B cell (primary cell): ENCODE results near the gene KIRREL3. TPM values are rescaled to one million over a fixed set of nuclear protein-coding genes. Genes with fewer than 3 reads are reported as not detected.

ENCODE experiments used
- ATAC-seq: fragments of 200-7000 bp; cut with Tn5 transposase; one replicate; pipeline ENCODE4 v1.10.0; 2021; ENCODE audit warnings: low read depth, mild to moderate bottlenecking, moderate number of reproducible peaks, moderate library complexity
- CTCF ChIA-PET: fragments of 350-600 bp; sonication (Branson Sonifier 250); formaldehyde crosslinking; loops from one replicate; lab custom pipeline; 2021; ENCODE audit warnings: antibody characterized with exemption, inconsistent platforms; lab: Charles Lee
- POLR2A ChIA-PET: fragments of 350-600 bp; sonication (Branson Sonifier 250); formaldehyde crosslinking; loops from one replicate; lab custom pipeline; 2021; ENCODE audit warnings: antibody characterized with exemption; lab: Charles Lee
- DNase-seq: peaks from one replicate; pipeline ENCODE4 v3.0.0; 2013
- H2AFZ ChIP-seq: 2 replicates; pipeline ENCODE4 v1.6.1; 2012; ENCODE audit warnings: mild to moderate bottlenecking, low read depth, low read length; ENCODE audit not compliant: insufficient read depth, poor library complexity, severe bottlenecking
- H3K27ac ChIP-seq, 2 donors: 1 replicate in 1 of 2; 2 replicates in 1 of 2; pipeline ENCODE4 v1.5.1; 2012 to 2013; ENCODE audit warnings: low read length in 2 of 2, mild to moderate bottlenecking in 2 of 2, moderate library complexity in 1 of 2
- H3K27me3 ChIP-seq, 4 experiments: fragments of 200-600 bp in 1 of 4; sonication (generic) in 1 of 4; replicated peaks in 1 of 4; 1 replicate in 2 of 4; 2 replicates in 2 of 4; pipeline versions ENCODE4 v1.6.1 to v1.7.0; 2013 to 2016; ENCODE audit warnings: low read length in 3 of 4, mild to moderate bottlenecking in 2 of 4, mixed read lengths in 1 of 4, moderate library complexity in 1 of 4; ENCODE audit not compliant: insufficient read depth in 4 of 4, control insufficient read depth in 3 of 4; ENCODE audit errors: control extremely low read depth in 1 of 4
- H3K36me3 ChIP-seq, 2 experiments: replicated peaks in 1 of 2; 1 replicate in 1 of 2; 2 replicates in 1 of 2; pipeline versions ENCODE4 v1.6.1 to v1.7.1; 2013; ENCODE audit warnings: low read length in 1 of 2; ENCODE audit not compliant: insufficient read depth in 2 of 2, control insufficient read depth in 1 of 2; ENCODE audit errors: control extremely low read depth in 1 of 2, extremely low read depth in 1 of 2
- H3K4me1 ChIP-seq, 2 donors: fragments of 200-600 bp in 1 of 2; sonication (generic) in 1 of 2; 1 replicate in 1 of 2; 2 replicates in 1 of 2; pipeline versions ENCODE4 v1.5.1 to v1.6.1; 2013 to 2017; ENCODE audit warnings: low read length in 2 of 2; ENCODE audit not compliant: control insufficient read depth in 2 of 2, insufficient read depth in 2 of 2
- H3K4me2 ChIP-seq: replicated peaks from 2 replicates; pipeline ENCODE3; 2012; ENCODE audit warnings: mild to moderate bottlenecking, low read depth, low read length; ENCODE audit not compliant: poor library complexity, severe bottlenecking
- H3K4me3 ChIP-seq, 5 experiments: fragments of 200-600 bp in 1 of 5; sonication (generic) in 1 of 5; 1 replicate in 3 of 5; 2 replicates in 2 of 5; pipeline versions ENCODE4 v1.5.1 to v1.7.0; 2011 to 2016; ENCODE audit warnings: low read length in 4 of 5, mild to moderate bottlenecking in 4 of 5, low read depth in 2 of 5, control low read depth in 1 of 5, moderate library complexity in 1 of 5; ENCODE audit not compliant: insufficient read depth in 1 of 5; ENCODE audit errors: control extremely low read depth in 1 of 5, extremely low read depth in 1 of 5
- H3K79me2 ChIP-seq: fragments of 200-600 bp; sonication (generic); one replicate; pipeline ENCODE4 v1.6.0; 2016; ENCODE audit warnings: low read length; ENCODE audit not compliant: control insufficient read depth, insufficient read depth
- H3K9ac ChIP-seq: fragments of 200-600 bp; sonication (generic); 2 replicates; pipeline ENCODE4 v1.6.1; 2017; ENCODE audit warnings: mild to moderate bottlenecking, low read length, moderate library complexity
- H3K9me3 ChIP-seq, 3 donors: one replicate each; pipeline versions ENCODE4 v1.6.1 to v1.7.1; 2013; ENCODE audit warnings: low read length in 2 of 3; ENCODE audit not compliant: control insufficient read depth in 2 of 3, insufficient read depth in 1 of 3; ENCODE audit errors: control extremely low read depth in 1 of 3
- H4K20me1 ChIP-seq: 2 replicates; pipeline ENCODE4 v1.6.0; 2012; ENCODE audit warnings: mild to moderate bottlenecking, low read length; ENCODE audit not compliant: insufficient read depth, control insufficient read depth, poor library complexity, severe bottlenecking
- H3K27ac Mint-ChIP-seq: one replicate; pipeline ENCODE4 v1.8.0; 2021; ENCODE audit warnings: mixed read lengths
- H3K27me3 Mint-ChIP-seq: one replicate; pipeline ENCODE4 v1.8.0; 2021; ENCODE audit warnings: mixed read lengths
- H3K4me1 Mint-ChIP-seq: one replicate; pipeline ENCODE4 v1.8.0; 2021; ENCODE audit warnings: mixed read lengths
- H3K4me3 Mint-ChIP-seq: one replicate; pipeline ENCODE4 v1.8.0; 2021; ENCODE audit warnings: mixed read lengths
- H3K9me3 Mint-ChIP-seq: one replicate; pipeline ENCODE4 v1.8.0; 2022; ENCODE audit warnings: mixed read lengths; ENCODE audit not compliant: insufficient read depth
- EZH2 ChIP-seq: IDR thresholded peaks from 2 replicates; pipeline ENCODE4 v1.6.1; 2012; ENCODE audit warnings: borderline replicate concordance, low read depth, mild to moderate bottlenecking, moderate library complexity, low read length; ENCODE audit not compliant: insufficient read depth, poor library complexity, severe bottlenecking
- WGBS: methylation state at CpG from one replicate; pipeline ENCODE4 v1.1.5; 2013; ENCODE audit warnings: missing lambda C conversion rate; ENCODE audit not compliant: insufficient coverage; 5-methylcytosine and 5-hydroxymethylcytosine counted together
- intact Hi-C: fragments of 100-400 bp; cut with micrococcal nuclease; formaldehyde crosslinking; loops from one replicate; pipeline ENCODE4 v1.10.0; 2022
- polyA plus RNA-seq: library from polyadenylated mRNA; depleted of rRNA; stranded (reverse); fragments of >200 nt; gene quantifications from 2 replicates; pipeline ENCODE4 v1.2.3, GENCODE V29; 2012
- total RNA-seq, 2 donors: library from RNA; stranded (reverse); fragments of 120-200 nt in 1 of 2; gene quantifications; 1 replicate in 1 of 2; 2 replicates in 1 of 2; pipeline versions ENCODE4 v1.2.3 to v1.2.4, GENCODE V29; 2013 to 2022
- TF ChIP-seq, protein P1 (sequence below): fragments of 200-600 bp; IDR thresholded peaks from one replicate; pipeline ENCODE4 v1.8.0; 2022; ENCODE audit warnings: antibody characterized with exemption, mild to moderate bottlenecking

KIRREL3 gene
- total and polyA plus RNA-seq, 2 donors (not counting 1 experiment from before 2014, with no cell fraction given): not detected

GRCh38 chr11:126585774-126586491 is 414.6 kb downstream of the KIRREL3 start:
- WGBS: 46% methylated on average over 19 of the region's 23 CpGs
- no peak overlapping the region for H3K4me3 Mint-ChIP-seq
- ChIA-PET CTCF (no interaction called here), POLR2A (no interaction called here)
- no peak overlapping the region for H3K27ac Mint-ChIP-seq
- Histone ChIP-seq H3K27ac (no peak overlapping the region), H3K9me3 (no peaks in the 10 kb centered on the region), H4K20me1 (no peaks in the 10 kb centered on the region), H3K79me2 (no peaks in the 10 kb centered on the region), H3K9ac (no peak overlapping the region), H3K4me1 (no peaks in the 10 kb centered on the region), H3K36me3 (no peaks in the 10 kb centered on the region), H3K4me3 (no peak overlapping the region), H2AFZ (no peak overlapping the region), H3K27me3 (no peaks in the 10 kb centered on the region), H3K4me2 (no peak overlapping the region)
- H3K9me3 Mint-ChIP-seq: no peaks in the 10 kb centered on the region
- H3K4me1 Mint-ChIP-seq: no peaks in the 10 kb centered on the region
- ATAC-seq: no peak
- peaks cover 2% of the 10 kb centered on the region for H3K27me3 Mint-ChIP-seq
- no peak for DNase-seq
- intact Hi-C loops: no loop called here
- TF ChIP-seq EZH2: no peak
- TF ChIP-seq, protein P1, sequence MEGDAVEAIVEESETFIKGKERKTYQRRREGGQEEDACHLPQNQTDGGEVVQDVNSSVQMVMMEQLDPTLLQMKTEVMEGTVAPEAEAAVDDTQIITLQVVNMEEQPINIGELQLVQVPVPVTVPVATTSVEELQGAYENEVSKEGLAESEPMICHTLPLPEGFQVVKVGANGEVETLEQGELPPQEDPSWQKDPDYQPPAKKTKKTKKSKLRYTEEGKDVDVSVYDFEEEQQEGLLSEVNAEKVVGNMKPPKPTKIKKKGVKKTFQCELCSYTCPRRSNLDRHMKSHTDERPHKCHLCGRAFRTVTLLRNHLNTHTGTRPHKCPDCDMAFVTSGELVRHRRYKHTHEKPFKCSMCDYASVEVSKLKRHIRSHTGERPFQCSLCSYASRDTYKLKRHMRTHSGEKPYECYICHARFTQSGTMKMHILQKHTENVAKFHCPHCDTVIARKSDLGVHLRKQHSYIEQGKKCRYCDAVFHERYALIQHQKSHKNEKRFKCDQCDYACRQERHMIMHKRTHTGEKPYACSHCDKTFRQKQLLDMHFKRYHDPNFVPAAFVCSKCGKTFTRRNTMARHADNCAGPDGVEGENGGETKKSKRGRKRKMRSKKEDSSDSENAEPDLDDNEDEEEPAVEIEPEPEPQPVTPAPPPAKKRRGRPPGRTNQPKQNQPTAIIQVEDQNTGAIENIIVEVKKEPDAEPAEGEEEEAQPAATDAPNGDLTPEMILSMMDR: no peak

GRCh38 chr11:126585388-126585773 is 415.2 kb downstream of the KIRREL3 start:
- ChIA-PET POLR2A (no interaction called here), CTCF (no interaction called here)
- no peak for DNase-seq
- H3K4me1 Mint-ChIP-seq: no peaks in the 10 kb centered on the region
- peaks cover 2% of the 10 kb centered on the region for H3K27me3 Mint-ChIP-seq
- H3K4me2 ChIP-seq: no peak overlapping the region
- no peak for TF ChIP-seq EZH2
- TF ChIP-seq, protein P1: no peak
- no peak overlapping the region for H2AFZ ChIP-seq
- H3K27me3 ChIP-seq: no peaks in the 10 kb centered on the region
- H3K9ac ChIP-seq: no peak overlapping the region
- no peak overlapping the region for H3K4me3 Mint-ChIP-seq
- no peaks in the 10 kb centered on the region for H4K20me1 ChIP-seq
- intact Hi-C loops: no loop called here
- H3K9me3 ChIP-seq: no peaks in the 10 kb centered on the region
- H3K36me3 ChIP-seq: no peaks in the 10 kb centered on the region
- H3K27ac ChIP-seq: no peak overlapping the region
- H3K4me1 ChIP-seq: no peaks in the 10 kb centered on the region
- no peak overlapping the region for H3K27ac Mint-ChIP-seq
- WGBS: 86% methylated on average over 18 of the region's 20 CpGs
- no peak overlapping the region for H3K4me3 ChIP-seq
- no peaks in the 10 kb centered on the region for H3K9me3 Mint-ChIP-seq
- ATAC-seq: no peak
- no peaks in the 10 kb centered on the region for H3K79me2 ChIP-seq
